HepG2 (cell line): ENCODE measurements around the gene UBE2Q2. TPM values are rescaled to one million over a fixed set of nuclear protein-coding genes. Genes with fewer than 3 reads are reported as not detected.

Experiments used
- ATAC-seq: fragments of 200-7000 bp; cut with Tn5 transposase; 3 replicates; pipeline ENCODE4 v1.9.1; 2020; ENCODE audit warnings: mild to moderate bottlenecking, moderate library complexity
- BruUV-seq: library from RNA; stranded (reverse); fragments of 400-500 nt; replicated peaks from 2 replicates; lab custom pipeline; 2021; lab: Mats Ljungman, UMichigan
- CTCF ChIA-PET: fragments of 300-600 bp; formaldehyde crosslinking; extraction: SDS; loops from one replicate; lab custom pipeline; 2021; ENCODE audit warnings: low total read pairs, inconsistent platforms, low intra/inter-chr PET ratio; lab: Yijun Ruan, JAX
- POLR2A ChIA-PET: fragments of 350-600 bp; sonication (Branson Sonifier 250); formaldehyde crosslinking; loops from one replicate; lab custom pipeline; 2020; ENCODE audit warnings: antibody characterized with exemption, inconsistent platforms; lab: Yijun Ruan, JAX
- DNase-seq: peaks from one replicate; pipeline ENCODE4 v3.0.0-alpha.2; 2015; ENCODE audit warnings: low spot score
- FAIRE-seq: peaks from 3 replicates; lab custom pipeline; 2011; peaks lifted over from hg19 to GRCh38; lab: Jason Lieb, UNC
- H2AFZ ChIP-seq: one replicate; pipeline ENCODE4 v1.6.1; 2011; ENCODE audit warnings: low read length, inconsistent platforms
- H3K27ac ChIP-seq: fragments of 300-600 bp; 3 replicates; pipeline ENCODE4 v1.8.0; 2011; ENCODE audit warnings: mixed run types, mild to moderate bottlenecking, mixed read lengths, low read length, inconsistent platforms; ENCODE audit not compliant: insufficient read depth; ENCODE audit errors: extremely low read length
- H3K27me3 ChIP-seq, 2 experiments: fragments of 200-600 bp in 1 of 2; 2 replicates in 1 of 2; 3 replicates in 1 of 2; pipeline versions ENCODE4 v1.6.0 to v1.8.0; 2011; ENCODE audit warnings: low read length in 2 of 2, mild to moderate bottlenecking in 2 of 2, moderate library complexity in 2 of 2, inconsistent platforms in 1 of 2; ENCODE audit not compliant: insufficient read depth in 2 of 2, control insufficient read depth in 1 of 2
- H3K36me3 ChIP-seq, 2 experiments: fragments of 200-600 bp in 1 of 2; replicated peaks in 1 of 2; 2 replicates in 1 of 2; 3 replicates in 1 of 2; pipeline versions ENCODE4 v1.5.1 to v1.8.0; 2011; ENCODE audit warnings: low read length in 2 of 2, inconsistent platforms in 1 of 2; ENCODE audit not compliant: insufficient read depth in 2 of 2, control insufficient read depth in 1 of 2
- H3K4me1 ChIP-seq: 2 replicates; pipeline ENCODE4 v1.5.1; 2012; ENCODE audit warnings: low read length, inconsistent platforms; ENCODE audit not compliant: insufficient read depth
- H3K4me2 ChIP-seq: 2 replicates; pipeline ENCODE4 v1.6.0; 2011; ENCODE audit warnings: low read depth, low read length, inconsistent platforms
- H3K4me3 ChIP-seq, 3 experiments: fragments of 200-600 bp in 1 of 3; sonication (generic), shearing (Covaris generic) in 1 of 3; replicated peaks in 1 of 3; 2 replicates each; pipeline ENCODE4 v1.5.1; 2011 to 2016; ENCODE audit warnings: low read length in 3 of 3, inconsistent platforms in 2 of 3, low read depth in 2 of 3, mild to moderate bottlenecking in 2 of 3, control low read depth in 1 of 3, mixed read lengths in 1 of 3; ENCODE audit not compliant: insufficient read depth in 1 of 3
- H3K79me2 ChIP-seq: one replicate; pipeline ENCODE4 v1.6.1; 2011; ENCODE audit warnings: low read length, inconsistent platforms; ENCODE audit not compliant: insufficient read depth
- H3K9ac ChIP-seq: 2 replicates; pipeline ENCODE4 v1.6.0; 2011; ENCODE audit warnings: mild to moderate bottlenecking, low read depth, low read length, inconsistent platforms; ENCODE audit not compliant: insufficient read depth
- H3K9me3 ChIP-seq: 2 replicates; pipeline ENCODE4 v1.5.1; 2012; ENCODE audit warnings: mild to moderate bottlenecking, low read length
- H4K20me1 ChIP-seq: 2 replicates; pipeline ENCODE4 v1.6.0; 2011; ENCODE audit warnings: inconsistent platforms, mild to moderate bottlenecking, low read length, moderate library complexity; ENCODE audit not compliant: insufficient read depth
- ETV5 ChIP-seq: IDR thresholded peaks from 2 replicates; pipeline ENCODE4 v1.6.1; 2018; ENCODE audit warnings: missing biosample characterization, missing genetic modification reagents, inconsistent platforms, borderline replicate concordance
- FIP1L1 ChIP-seq: fragments of 200-400 bp; formaldehyde crosslinking; IDR thresholded peaks from 2 replicates; pipeline ENCODE4 v1.6.1; 2018; ENCODE audit warnings: low read depth, mild to moderate bottlenecking, low read length, moderate library complexity, borderline replicate concordance; ENCODE audit not compliant: insufficient read depth
- GABPA ChIP-seq, 2 experiments: IDR thresholded peaks; 2 replicates each; pipeline ENCODE4 v1.6.1; 2011 to 2016; ENCODE audit warnings: low read depth in 2 of 2, low read length in 1 of 2, missing biosample characterization in 1 of 2, missing genetic modification characterization in 1 of 2
- HMG20A ChIP-seq: IDR thresholded peaks from 2 replicates; pipeline ENCODE4 v1.6.1; 2016; ENCODE audit warnings: borderline replicate concordance
- ONECUT2 ChIP-seq: sonication (generic); formaldehyde crosslinking; IDR thresholded peaks from 2 replicates; pipeline ENCODE4 v1.4.0; 2020; ENCODE audit warnings: missing genetic modification reagents
- PCBP1 ChIP-seq: fragments of 200-400 bp; formaldehyde crosslinking; IDR thresholded peaks from 2 replicates; pipeline ENCODE4 v1.6.1; 2017; ENCODE audit warnings: mild to moderate bottlenecking, low read depth, low read length, borderline replicate concordance
- SALL1 ChIP-seq: sonication (generic); formaldehyde crosslinking; IDR thresholded peaks from 2 replicates; pipeline ENCODE4 v1.8.0; 2022; ENCODE audit warnings: mild to moderate bottlenecking, missing genetic modification reagents
- SETDB1 ChIP-seq: sonication (generic); formaldehyde crosslinking; IDR thresholded peaks from 2 replicates; pipeline ENCODE4 v1.5.1; 2020; ENCODE audit warnings: missing genetic modification reagents, mild to moderate bottlenecking, borderline replicate concordance
- SIN3A ChIP-seq: IDR thresholded peaks from 2 replicates; pipeline ENCODE4 v1.6.1; 2011; ENCODE audit warnings: low read depth, mild to moderate bottlenecking, control low read depth, low read length, borderline replicate concordance
- THAP11 ChIP-seq: IDR thresholded peaks from 2 replicates; pipeline ENCODE4 v1.6.1; 2016; ENCODE audit warnings: missing biosample characterization, missing genetic modification reagents
- ZFP36 ChIP-seq: fragments of 150-350 bp; IDR thresholded peaks from 2 replicates; pipeline ENCODE4 v1.6.1; 2018; ENCODE audit warnings: borderline replicate concordance, low read length, low read depth; ENCODE audit not compliant: partially characterized antibody
- ZMYM2 ChIP-seq: sonication (generic); formaldehyde crosslinking; IDR thresholded peaks from 2 replicates; pipeline ENCODE4 v1.8.0; 2022; ENCODE audit warnings: mild to moderate bottlenecking, missing genetic modification reagents
- ZNF382 ChIP-seq: sonication (generic); formaldehyde crosslinking; IDR thresholded peaks from 2 replicates; pipeline ENCODE4 v1.5.0; 2020; ENCODE audit warnings: missing genetic modification reagents, mild to moderate bottlenecking, borderline replicate concordance
- ZNF607 ChIP-seq: sonication (generic); formaldehyde crosslinking; IDR thresholded peaks from 2 replicates; pipeline ENCODE4 v1.5.1; 2020; ENCODE audit warnings: missing genetic modification reagents, mild to moderate bottlenecking, borderline replicate concordance
- ZNF619 ChIP-seq: sonication (generic); formaldehyde crosslinking; IDR thresholded peaks from 2 replicates; pipeline ENCODE4 v1.4.0; 2020; ENCODE audit warnings: mild to moderate bottlenecking, missing genetic modification reagents
- WGBS: methylation state at CpG from one replicate; pipeline ENCODE4 v1.1.6; 2017; ENCODE audit warnings: low lambda C conversion rate; 5-methylcytosine and 5-hydroxymethylcytosine counted together
- in situ Hi-C: cut with HindIII; loops from 2 replicates; pipeline ENCODE4 v1.10.0; 2017; ENCODE audit warnings: low pct_unique_long_range_greater_than_20kb; ENCODE audit not compliant: extremely low pct_ligation_motif_present
- intact Hi-C: fragments of 100-400 bp; cut with micrococcal nuclease; formaldehyde crosslinking; loops from one replicate; pipeline ENCODE4 v1.10.0; 2022; ENCODE audit not compliant: unreplicated experiment
- polyA plus RNA-seq, 8 experiments: library from polyadenylated mRNA; depleted of rRNA in 3 of 8; stranded (reverse) in 7 of 8; unstranded in 1 of 8; fragments of >200 nt; fragmentation: Illumina TruSeq in 4 of 8; extraction: Trizol in 4 of 8; gene quantifications; 2 replicates each; pipeline versions ENCODE4 v1.2.1 to v1.2.3, GENCODE V29; 2011 to 2016; ENCODE audit warnings: low read depth in 4 of 8, missing spikeins in 1 of 8, mixed read lengths in 1 of 8; ENCODE audit not compliant: insufficient read depth in 1 of 8
- total RNA-seq, 5 experiments: library from RNA; depleted of rRNA; stranded (reverse); fragments of >200 nt; fragmentation: Illumina TruSeq; extraction: Trizol; gene quantifications; 2 replicates each; pipeline ENCODE4 v1.2.3, GENCODE V29; 2016; ENCODE audit warnings: low read depth in 1 of 5
- TF ChIP-seq, protein P1 (sequence below): sonication (generic); formaldehyde crosslinking; IDR thresholded peaks from 2 replicates; pipeline ENCODE4 v1.4.0; 2020; ENCODE audit warnings: missing genetic modification reagents, borderline replicate concordance

The UBE2Q2 gene
- total and polyA plus RNA-seq, 2 of the 13 experiments (the other 11 are each of a cell fraction or from before 2014, with no cell fraction given): 10.6 to 20.4 TPM

DNA sequence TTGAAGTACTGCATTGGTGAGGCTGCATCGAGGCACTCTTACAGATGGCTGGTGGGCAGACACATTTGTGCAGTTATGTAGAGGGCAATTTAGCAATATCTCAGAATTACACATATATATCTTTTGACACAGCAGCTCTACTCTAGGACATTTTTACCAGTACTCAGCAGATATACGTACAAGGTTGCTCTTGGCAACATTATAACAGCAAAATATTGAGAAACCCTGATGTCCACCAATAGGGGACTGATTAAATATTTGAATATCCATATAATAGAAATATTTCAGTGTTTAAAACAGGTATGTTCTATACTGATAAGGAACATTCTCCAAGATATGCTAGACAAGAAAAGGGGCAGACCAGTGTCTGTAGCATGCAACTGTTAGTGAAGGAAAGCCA lies 52.5 kb downstream of the UBE2Q2 start:
- H3K9me3 ChIP-seq: no peaks in the 10 kb centered on the region
- in situ Hi-C loops: no loop called here
- no peaks in the 10 kb centered on the region for H4K20me1 ChIP-seq
- H3K4me2 ChIP-seq: no peak overlapping the region
- ChIA-PET CTCF (no interaction called here), POLR2A (no interaction called here)
- no peak overlapping the region for H3K27ac ChIP-seq
- no peaks in the 10 kb centered on the region for H3K27me3 ChIP-seq
- no peaks in the 10 kb centered on the region for H3K79me2 ChIP-seq
- no peak overlapping the region for H3K9ac ChIP-seq
- no peak overlapping the region for H3K4me3 ChIP-seq
- FAIRE-seq (no peak), DNase-seq (no peak), ATAC-seq (no peak)
- TF ChIP-seq GABPA (IDR thresholded peaks at IDR 0.05; ENCODE audit: low read depth, low read length) (no peak), GABPA (CRISPR knock-in tag; IDR thresholded peaks at IDR 0.05; ENCODE audit: low read depth) (no peak), ETV5 (CRISPR knock-in tag) (no peak), SETDB1 (CRISPR knock-in tag) (no peak), THAP11 (CRISPR knock-in tag) (no peak), FIP1L1 (no peak), ZNF607 (CRISPR knock-in tag) (no peak), HMG20A (CRISPR knock-in tag) (no peak), ONECUT2 (no peak), PCBP1 (no peak)
- intact Hi-C loops: no loop called here
- no peak overlapping the region for H2AFZ ChIP-seq
- no TSS peak for BruUV-seq
- peaks cover 8% of the 10 kb centered on the region for H3K4me1 ChIP-seq
- H3K36me3 ChIP-seq: peaks cover 0 to 7% of the 10 kb centered on the region in 2 experiments; a peak in 1 of 5 replicates
- 100% methylated on average over 2 of the region's 2 CpGs for WGBS

GRCh38 chr15:75900577-75900976 lies 57.3 kb downstream of the UBE2Q2 start:
- Histone ChIP-seq H4K20me1 (no peaks in the 10 kb centered on the region), H3K9me3 (no peaks in the 10 kb centered on the region), H3K36me3 (peaks cover 0 to 10% of the 10 kb centered on the region in 2 experiments; a peak in 3 of 5 replicates), H3K4me1 (peaks cover 24% of the 10 kb centered on the region), H2AFZ (no peak overlapping the region), H3K4me3 (no peak overlapping the region), H3K4me2 (no peak overlapping the region), H3K27ac (no peak overlapping the region), H3K79me2 (peaks cover 16% of the 10 kb centered on the region), H3K9ac (no peak overlapping the region), H3K27me3 (no peaks in the 10 kb centered on the region; a peak in 1 of 5 replicates)
- FAIRE-seq (no peak), DNase-seq (no peak), ATAC-seq (no peak)
- BruUV-seq: no TSS peak
- intact Hi-C loops: loop anchor here (10.0 kb wide), 1 partner anchor 56 kb away; the partner anchor contains the start of gene UBE2Q2
- ChIA-PET CTCF (no interaction called here), POLR2A (no interaction called here)
- in situ Hi-C loops: no loop called here
- no peak for TF ChIP-seq SALL1 (CRISPR knock-in tag)
- TF ChIP-seq ZMYM2 (CRISPR knock-in tag): no peak
- TF ChIP-seq ZFP36: no peak
- TF ChIP-seq ZNF382 (CRISPR knock-in tag): no peak
- no peak for TF ChIP-seq SIN3A
- TF ChIP-seq, protein P1, sequence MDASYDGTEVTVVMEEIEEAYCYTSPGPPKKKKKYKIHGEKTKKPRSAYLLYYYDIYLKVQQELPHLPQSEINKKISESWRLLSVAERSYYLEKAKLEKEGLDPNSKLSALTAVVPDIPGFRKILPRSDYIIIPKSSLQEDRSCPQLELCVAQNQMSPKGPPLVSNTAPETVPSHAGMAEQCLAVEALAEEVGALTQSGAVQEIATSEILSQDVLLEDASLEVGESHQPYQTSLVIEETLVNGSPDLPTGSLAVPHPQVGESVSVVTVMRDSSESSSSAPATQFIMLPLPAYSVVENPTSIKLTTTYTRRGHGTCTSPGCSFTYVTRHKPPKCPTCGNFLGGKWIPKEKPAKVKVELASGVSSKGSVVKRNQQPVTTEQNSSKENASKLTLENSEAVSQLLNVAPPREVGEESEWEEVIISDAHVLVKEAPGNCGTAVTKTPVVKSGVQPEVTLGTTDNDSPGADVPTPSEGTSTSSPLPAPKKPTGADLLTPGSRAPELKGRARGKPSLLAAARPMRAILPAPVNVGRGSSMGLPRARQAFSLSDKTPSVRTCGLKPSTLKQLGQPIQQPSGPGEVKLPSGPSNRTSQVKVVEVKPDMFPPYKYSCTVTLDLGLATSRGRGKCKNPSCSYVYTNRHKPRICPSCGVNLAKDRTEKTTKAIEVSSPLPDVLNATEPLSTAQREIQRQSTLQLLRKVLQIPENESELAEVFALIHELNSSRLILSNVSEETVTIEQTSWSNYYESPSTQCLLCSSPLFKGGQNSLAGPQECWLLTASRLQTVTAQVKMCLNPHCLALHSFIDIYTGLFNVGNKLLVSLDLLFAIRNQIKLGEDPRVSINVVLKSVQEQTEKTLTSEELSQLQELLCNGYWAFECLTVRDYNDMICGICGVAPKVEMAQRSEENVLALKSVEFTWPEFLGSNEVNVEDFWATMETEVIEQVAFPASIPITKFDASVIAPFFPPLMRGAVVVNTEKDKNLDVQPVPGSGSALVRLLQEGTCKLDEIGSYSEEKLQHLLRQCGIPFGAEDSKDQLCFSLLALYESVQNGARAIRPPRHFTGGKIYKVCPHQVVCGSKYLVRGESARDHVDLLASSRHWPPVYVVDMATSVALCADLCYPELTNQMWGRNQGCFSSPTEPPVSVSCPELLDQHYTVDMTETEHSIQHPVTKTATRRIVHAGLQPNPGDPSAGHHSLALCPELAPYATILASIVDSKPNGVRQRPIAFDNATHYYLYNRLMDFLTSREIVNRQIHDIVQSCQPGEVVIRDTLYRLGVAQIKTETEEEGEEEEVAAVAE (CRISPR knock-in tag): no peak
- no peak for TF ChIP-seq ZNF619 (CRISPR knock-in tag)
